NCI-H1092 (cell line): Measurements from ENCODE around the gene ANKFY1.
"Not testable (repeated sequence)": the region's sequence is repeated elsewhere in the genome, so short reads cannot be mapped to it uniquely, and the experiment has no call there.

Experiments used
- DNase-seq: peaks from one replicate; lab custom pipeline; 2025; lab: John Stamatoyannopoulos, UW

The ANKFY1 gene

GRCh38 chr17:4261452-4261851 is 2.3 kb downstream of the ANKFY1 start:
- no peak for DNase-seq

- no peak for DNase-seq
These were observed 4.9 kb downstream of the ANKFY1 start for GRCh38 chr17:4258867-4259266.

GRCh38 chr17:4256952-4257351 is 6.8 kb downstream of the ANKFY1 start:
- no peak for DNase-seq

GRCh38 chr17:4255271-4255670 is 8.5 kb downstream of the ANKFY1 start:
- not testable (repeated sequence) for DNase-seq

- no peak for DNase-seq
These were observed 12.9 kb downstream of the ANKFY1 start for GRCh38 chr17:4250887-4251286.

- no peak for DNase-seq
These were observed 14.2 kb downstream of the ANKFY1 start for GRCh38 chr17:4249452-4250029.

GRCh38 chr17:4248504-4249277 is 15.1 kb downstream of the ANKFY1 start:
- no peak for DNase-seq

- DNase-seq: no peak
These were observed 15.8 kb downstream of the ANKFY1 start for GRCh38 chr17:4247971-4248388.

GRCh38 chr17:4247361-4247970 is 16.3 kb downstream of the ANKFY1 start:
- no peak for DNase-seq

- no peak for DNase-seq
These were observed 17.1 kb downstream of the ANKFY1 start for GRCh38 chr17:4246674-4247073.

GRCh38 chr17:4241535-4241934 is 22.2 kb downstream of the ANKFY1 start:
- no peak for DNase-seq

GRCh38 chr17:4236456-4236855 is 27.3 kb downstream of the ANKFY1 start:
- DNase-seq: no peak

GRCh38 chr17:4235372-4236279 is 28.2 kb downstream of the ANKFY1 start:
- no peak for DNase-seq

- DNase-seq: no peak
These were observed 29.4 kb downstream of the ANKFY1 start for GRCh38 chr17:4234401-4234800.

GRCh38 chr17:4233668-4234258 is 30.0 kb downstream of the ANKFY1 start:
- DNase-seq: no peak

GRCh38 chr17:4232168-4232813 is 31.5 kb downstream of the ANKFY1 start:
- no peak for DNase-seq

GRCh38 chr17:4229627-4230541 is 33.9 kb downstream of the ANKFY1 start:
- DNase-seq: no peak

GRCh38 chr17:4221899-4222659 is 41.7 kb downstream of the ANKFY1 start:
- DNase-seq: no peak

- DNase-seq: no peak
These were observed 42.6 kb downstream of the ANKFY1 start for GRCh38 chr17:4221163-4221562.

- no peak for DNase-seq
These were observed 43.1 kb downstream of the ANKFY1 start for GRCh38 chr17:4220655-4221054.
